ENCODE data around the gene STARD9. TPM values are rescaled to one million over a fixed set of nuclear protein-coding genes. Genes with fewer than 3 reads are reported as not detected.

Gene STARD9
- total and polyA plus RNA-seq, 2 of the 13 experiments (the other 11 are each of a cell fraction or from before 2014, with no cell fraction given) = 5.3 to 7.5 TPM

DNA sequence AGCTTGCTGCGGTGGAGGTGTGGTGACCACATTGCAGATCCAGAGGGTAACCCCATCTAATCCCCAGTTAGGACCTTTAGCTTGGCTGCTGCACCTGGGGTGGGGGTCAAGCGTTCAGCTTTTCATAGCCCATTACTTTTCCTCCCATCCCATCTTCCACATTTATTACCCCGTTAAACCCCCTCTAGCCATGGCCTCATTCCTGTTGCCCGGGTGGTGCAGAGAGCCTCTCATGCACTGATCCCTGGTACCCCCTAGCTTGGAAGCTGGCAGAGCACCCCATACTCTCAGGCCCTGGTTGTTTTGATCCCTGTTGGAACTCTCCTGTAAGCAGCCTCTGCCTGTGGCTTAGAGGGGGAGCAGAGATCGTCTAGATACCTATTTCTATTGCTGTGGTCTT lies 140.7 kb downstream of the STARD9 start:
- in situ Hi-C loops (cut with HindIII; ENCODE audit: extremely low pct_ligation_motif_present, low pct_unique_long_range_greater_than_20kb) = loop anchor here (25.0 kb wide), 1 partner anchor 496 kb away; the partner anchor contains the start of gene EPB42
- H2AFZ ChIP-seq (ENCODE audit: low read length) = no peak overlapping the region

More for the DNA sequence above, 140.7 kb downstream of the STARD9 start:
- Histone ChIP-seq H3K79me2 (ENCODE audit: insufficient read depth, low read length) (no peaks in the 10 kb centered on the region), H3K9me3 (ENCODE audit: low read length) (no peaks in the 10 kb centered on the region), H3K4me2 (ENCODE audit: low read depth, low read length) (no peak overlapping the region), H3K36me3 (replicated peaks in 1 of 2; ENCODE audit: control insufficient read depth in 1 of 2, insufficient read depth in 2 of 2, low read length in 2 of 2) (peaks cover 1 to 17% of the 10 kb centered on the region in 2 experiments; a peak in 3 of 5 replicates), H3K27ac (ENCODE audit: extremely low read length, insufficient read depth, low read length) (no peak overlapping the region), H4K20me1 (ENCODE audit: insufficient read depth, low read length) (no peaks in the 10 kb centered on the region), H3K27me3 (ENCODE audit: control insufficient read depth in 1 of 2, insufficient read depth in 2 of 2, low read length in 2 of 2) (no peaks in the 10 kb centered on the region), H3K4me1 (ENCODE audit: insufficient read depth, low read length) (peaks cover 23% of the 10 kb centered on the region), H3K9ac (ENCODE audit: insufficient read depth, low read depth, low read length) (no peak overlapping the region), H3K4me3 (replicated peaks in 1 of 3; ENCODE audit: insufficient read depth in 1 of 3, low read depth in 2 of 3, low read length in 3 of 3) (no peak overlapping the region)
- intact Hi-C loops (cut with micrococcal nuclease; ENCODE audit: unreplicated experiment) = no loop called here
- BruUV-seq (replicated peaks) = no TSS peak
- FAIRE-seq = no peak
- DNase-seq (ENCODE audit: low spot score) = no peak
- POLR2A ChIA-PET = no interaction called here
- CTCF ChIA-PET (ENCODE audit: low intra/inter-chr PET ratio, low total read pairs) = no interaction called here
- TF ChIP-seq PITX1 (CRISPR knock-in tag; IDR thresholded peaks at IDR 0.05) (no peak), ZNF331 (CRISPR knock-in tag; IDR thresholded peaks at IDR 0.05) (no peak), NR2F1 (CRISPR knock-in tag; IDR thresholded peaks at IDR 0.05) (no peak), ZC3H4 (CRISPR knock-in tag; IDR thresholded peaks at IDR 0.05; ENCODE audit: borderline replicate concordance) (no peak), ZNF773 (CRISPR knock-in tag; IDR thresholded peaks at IDR 0.05; ENCODE audit: borderline replicate concordance) (no peak), PTBP1 (IDR thresholded peaks at IDR 0.05; ENCODE audit: low read depth, low read length, poor library complexity, severe bottlenecking) (no peak), ZNF879 (CRISPR knock-in tag; IDR thresholded peaks at IDR 0.05) (no peak), ZNF747 (CRISPR knock-in tag; IDR thresholded peaks at IDR 0.05; ENCODE audit: borderline replicate concordance) (no peak), SYNCRIP (IDR thresholded peaks at IDR 0.05; ENCODE audit: insufficient read depth, low read depth, low read length) (no peak), NONO (IDR thresholded peaks at IDR 0.05) (no peak), NONO (CRISPR knock-in tag; conservative IDR thresholded peaks at IDR 0.05) (no peak), NFYC (CRISPR knock-in tag; IDR thresholded peaks at IDR 0.05) (no peak), ZNF143 (CRISPR knock-in tag; IDR thresholded peaks at IDR 0.05) (no peak), KMT2A (CRISPR knock-in tag; IDR thresholded peaks at IDR 0.05) (no peak), ZNF235 (CRISPR knock-in tag; IDR thresholded peaks at IDR 0.05; ENCODE audit: borderline replicate concordance) (no peak)
- TF ChIP-seq, protein P1, sequence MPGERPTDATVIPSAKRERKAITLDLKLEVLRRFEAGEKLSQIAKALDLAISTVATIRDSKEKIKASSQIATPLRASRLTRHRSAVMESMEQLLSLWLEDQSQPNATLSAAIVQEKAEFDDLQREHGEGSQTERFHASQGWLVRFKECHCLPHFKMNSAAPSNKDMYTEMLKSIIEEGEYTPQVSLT (CRISPR knock-in tag; IDR thresholded peaks at IDR 0.05; ENCODE audit: borderline replicate concordance, low read depth) = no peak
- TF ChIP-seq, protein P2, sequence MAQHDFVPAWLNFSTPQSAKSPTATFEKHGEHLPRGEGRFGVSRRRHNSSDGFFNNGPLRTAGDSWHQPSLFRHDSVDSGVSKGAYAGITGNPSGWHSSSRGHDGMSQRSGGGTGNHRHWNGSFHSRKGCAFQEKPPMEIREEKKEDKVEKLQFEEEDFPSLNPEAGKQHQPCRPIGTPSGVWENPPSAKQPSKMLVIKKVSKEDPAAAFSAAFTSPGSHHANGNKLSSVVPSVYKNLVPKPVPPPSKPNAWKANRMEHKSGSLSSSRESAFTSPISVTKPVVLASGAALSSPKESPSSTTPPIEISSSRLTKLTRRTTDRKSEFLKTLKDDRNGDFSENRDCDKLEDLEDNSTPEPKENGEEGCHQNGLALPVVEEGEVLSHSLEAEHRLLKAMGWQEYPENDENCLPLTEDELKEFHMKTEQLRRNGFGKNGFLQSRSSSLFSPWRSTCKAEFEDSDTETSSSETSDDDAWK (CRISPR knock-in tag; IDR thresholded peaks at IDR 0.05) = no peak
- TF ChIP-seq, protein P3, sequence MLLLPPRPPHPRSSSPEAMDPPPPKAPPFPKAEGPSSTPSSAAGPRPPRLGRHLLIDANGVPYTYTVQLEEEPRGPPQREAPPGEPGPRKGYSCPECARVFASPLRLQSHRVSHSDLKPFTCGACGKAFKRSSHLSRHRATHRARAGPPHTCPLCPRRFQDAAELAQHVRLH (CRISPR knock-in tag; IDR thresholded peaks at IDR 0.05; ENCODE audit: borderline replicate concordance, low read depth) = no peak
- TF ChIP-seq, protein P4, sequence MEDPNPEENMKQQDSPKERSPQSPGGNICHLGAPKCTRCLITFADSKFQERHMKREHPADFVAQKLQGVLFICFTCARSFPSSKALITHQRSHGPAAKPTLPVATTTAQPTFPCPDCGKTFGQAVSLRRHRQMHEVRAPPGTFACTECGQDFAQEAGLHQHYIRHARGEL (CRISPR knock-in tag; IDR thresholded peaks at IDR 0.05) = no peak
- TF ChIP-seq, protein P5, sequence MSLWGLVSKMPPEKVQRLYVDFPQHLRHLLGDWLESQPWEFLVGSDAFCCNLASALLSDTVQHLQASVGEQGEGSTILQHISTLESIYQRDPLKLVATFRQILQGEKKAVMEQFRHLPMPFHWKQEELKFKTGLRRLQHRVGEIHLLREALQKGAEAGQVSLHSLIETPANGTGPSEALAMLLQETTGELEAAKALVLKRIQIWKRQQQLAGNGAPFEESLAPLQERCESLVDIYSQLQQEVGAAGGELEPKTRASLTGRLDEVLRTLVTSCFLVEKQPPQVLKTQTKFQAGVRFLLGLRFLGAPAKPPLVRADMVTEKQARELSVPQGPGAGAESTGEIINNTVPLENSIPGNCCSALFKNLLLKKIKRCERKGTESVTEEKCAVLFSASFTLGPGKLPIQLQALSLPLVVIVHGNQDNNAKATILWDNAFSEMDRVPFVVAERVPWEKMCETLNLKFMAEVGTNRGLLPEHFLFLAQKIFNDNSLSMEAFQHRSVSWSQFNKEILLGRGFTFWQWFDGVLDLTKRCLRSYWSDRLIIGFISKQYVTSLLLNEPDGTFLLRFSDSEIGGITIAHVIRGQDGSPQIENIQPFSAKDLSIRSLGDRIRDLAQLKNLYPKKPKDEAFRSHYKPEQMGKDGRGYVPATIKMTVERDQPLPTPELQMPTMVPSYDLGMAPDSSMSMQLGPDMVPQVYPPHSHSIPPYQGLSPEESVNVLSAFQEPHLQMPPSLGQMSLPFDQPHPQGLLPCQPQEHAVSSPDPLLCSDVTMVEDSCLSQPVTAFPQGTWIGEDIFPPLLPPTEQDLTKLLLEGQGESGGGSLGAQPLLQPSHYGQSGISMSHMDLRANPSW (CRISPR knock-in tag; IDR thresholded peaks at IDR 0.05; ENCODE audit: borderline replicate concordance) = no peak
- 94% methylated on average over 5 of the region's 5 CpGs for WGBS (ENCODE audit: low lambda C conversion rate)
- ATAC-seq = no peak
